Caki2 (cell line): ENCODE results near the gene PORCN. TPM values are rescaled to one million over a fixed set of nuclear protein-coding genes. Genes with fewer than 3 reads are reported as not detected.
"Not testable (repeated sequence)": the region's sequence is repeated elsewhere in the genome, so short reads cannot be mapped to it uniquely, and the experiment has no call there.

ENCODE experiments used
- DNase-seq: peaks from one replicate; pipeline ENCODE4 v3.0.0-alpha.2; 2015; ENCODE audit warnings: low read depth
- in situ Hi-C: cut with HindIII; loops from 2 replicates; pipeline ENCODE4 v1.10.0; 2016; ENCODE audit warnings: low sequenced_read_pairs, low pct_unique_long_range_greater_than_20kb, mixed read lengths
- total RNA-seq: library from RNA; depleted of rRNA; stranded (reverse); fragments of >200 nt; shearing (Covaris generic); gene quantifications from 2 replicates; pipeline ENCODE4 v1.2.3, GENCODE V29; 2014; ENCODE audit warnings: low replicate concordance

The PORCN gene
- total RNA-seq, 1 experiment from 2014 or later: 149 TPM

GRCh38 chrX:48498374-48498809, 10.4 kb upstream of the PORCN start:
- in situ Hi-C loops: no loop called here
- peak; percentile 93 for DNase-seq

GRCh38 chrX:48504261-48504660, 4.5 kb upstream of the PORCN start:
- in situ Hi-C loops: no loop called here
- DNase-seq: no peak

GRCh38 chrX:48505481-48505880, 3.3 kb upstream of the PORCN start:
- peak; percentile 71 for DNase-seq
- in situ Hi-C loops: no loop called here

- peak; percentile 77 for DNase-seq
- in situ Hi-C loops: no loop called here
These were observed 1.5 kb upstream of the PORCN start for GRCh38 chrX:48507246-48507645.

- in situ Hi-C loops: no loop called here
These were observed 426 bp downstream of the PORCN start for GRCh38 chrX:48509245-48509590.

GRCh38 chrX:48509619-48510018, 827 bp downstream of the PORCN start:
- DNase-seq: no peak
- in situ Hi-C loops: no loop called here

More at GRCh38 chrX:48509245-48509590, 426 bp downstream of the PORCN start:
- DNase-seq: no peak

GRCh38 chrX:48511560-48511959, 2.8 kb downstream of the PORCN start:
- in situ Hi-C loops: no loop called here
- no peak for DNase-seq

- DNase-seq: no peak
- in situ Hi-C loops: no loop called here
These were observed 3.7 kb downstream of the PORCN start for GRCh38 chrX:48512371-48512935.

- no peak for DNase-seq
- in situ Hi-C loops: no loop called here
These were observed 4.9 kb downstream of the PORCN start for GRCh38 chrX:48513670-48514069.

GRCh38 chrX:48514126-48514806, 5.5 kb downstream of the PORCN start:
- in situ Hi-C loops: no loop called here
- DNase-seq: no peak

GRCh38 chrX:48514868-48515460, 6.2 kb downstream of the PORCN start:
- no peak for DNase-seq
- in situ Hi-C loops: no loop called here

GRCh38 chrX:48515842-48516241, 7.0 kb downstream of the PORCN start:
- no peak for DNase-seq
- in situ Hi-C loops: no loop called here

GRCh38 chrX:48516285-48516684, 7.5 kb downstream of the PORCN start:
- DNase-seq: no peak
- in situ Hi-C loops: no loop called here

GRCh38 chrX:48516987-48517386, 8.2 kb downstream of the PORCN start:
- no peak for DNase-seq
- in situ Hi-C loops: no loop called here

GRCh38 chrX:48519481-48519880, 10.7 kb downstream of the PORCN start:
- in situ Hi-C loops, DNase-seq: not testable (repeated sequence)

GRCh38 chrX:48520455-48520854, 11.7 kb downstream of the PORCN start:
- DNase-seq: no peak
- in situ Hi-C loops: no loop called here

- DNase-seq: no peak
These were observed 12.2 kb downstream of the PORCN start for GRCh38 chrX:48520976-48521352.

GRCh38 chrX:48521353-48522243, 12.8 kb downstream of the PORCN start, which contains the start of gene EBP:
TSS of gene EBP (plus strand) at chrX:48521808. CDS start at chrX:48523772, 1,964 bp downstream.
- peak; percentile 91 for DNase-seq

More at GRCh38 chrX:48520976-48521352, 12.2 kb downstream of the PORCN start:
- in situ Hi-C loops: no loop called here

GRCh38 chrX:48522291-48522690, 13.5 kb downstream of the PORCN start:
- in situ Hi-C loops: no loop called here
- no peak for DNase-seq

More at GRCh38 chrX:48521353-48522243, 12.8 kb downstream of the PORCN start, which contains the start of gene EBP:
- in situ Hi-C loops: no loop called here
